Heart left ventricle (tissue), 16 donors: ENCODE results near the gene ZFAND3. TPM values are rescaled to one million over a fixed set of nuclear protein-coding genes. Genes with fewer than 3 reads are reported as not detected.

Experiments
- ATAC-seq, 4 donors: fragments of 200-7000 bp; cut with Tn5 transposase; one replicate each; pipeline ENCODE4 v1.9.1; 2020 to 2022; ENCODE audit warnings: moderate library complexity in 4 of 4, mild to moderate bottlenecking in 3 of 4, moderate number of reproducible peaks in 1 of 4
- DNase-seq, 5 donors: peaks; one replicate each; pipeline ENCODE4 v3.0.0-alpha.2; 2020
- H3K27ac ChIP-seq, 12 donors: fragments of 200-600 bp; sonication (generic) in 4 of 12; one replicate each; pipeline versions ENCODE4 v1.5.0 to v1.8.0; 2016 to 2022; ENCODE audit warnings: mild to moderate bottlenecking in 2 of 12
- H3K27me3 ChIP-seq, 9 donors: fragments of 200-600 bp; sonication (generic) in 2 of 9; one replicate each; pipeline versions ENCODE4 v1.5.1 to v1.8.0; 2016 to 2022; ENCODE audit warnings: mild to moderate bottlenecking in 3 of 9
- H3K36me3 ChIP-seq, 9 donors: fragments of 200-600 bp; sonication (generic) in 2 of 9; one replicate each; pipeline versions ENCODE4 v1.5.0 to v1.8.0; 2018 to 2022; ENCODE audit warnings: mild to moderate bottlenecking in 2 of 9
- H3K4me1 ChIP-seq, 12 donors: fragments of 200-600 bp; sonication (generic) in 4 of 12; one replicate each; pipeline versions ENCODE4 v1.5.0 to v1.8.0; 2016 to 2022; ENCODE audit warnings: mild to moderate bottlenecking in 3 of 12
- H3K4me3 ChIP-seq, 12 donors: fragments of 200-600 bp; sonication (generic) in 4 of 12; one replicate each; pipeline versions ENCODE4 v1.5.0 to v1.8.0; 2017 to 2022; ENCODE audit warnings: mild to moderate bottlenecking in 9 of 12, moderate library complexity in 4 of 12
- H3K9me3 ChIP-seq, 12 donors: fragments of 200-600 bp; sonication (generic) in 4 of 12; one replicate each; pipeline versions ENCODE4 v1.5.0 to v1.8.0; 2016 to 2022; ENCODE audit warnings: mild to moderate bottlenecking in 1 of 12
- POLR2A ChIP-seq, 2 donors: fragments of 450-650 bp; IDR thresholded peaks; one replicate each; pipeline ENCODE4 v1.6.1; 2017; ENCODE audit warnings: antibody characterized with exemption in 2 of 2, mild to moderate bottlenecking in 2 of 2, moderate library complexity in 2 of 2
- whole genome bisulfite sequencing, 4 donors: extraction: QIAGEN DNeasy Blood & Tissue Kit in 2 of 4; methylation state at CpG; one replicate each; pipeline versions ENCODE4 v1.1.5 to v1.1.7; 2013 to 2018; 5-methylcytosine and 5-hydroxymethylcytosine counted together
- intact Hi-C, 10 donors: fragments of 100-400 bp; cut with DNase I; formaldehyde crosslinking; loops; one replicate each; pipeline versions ENCODE4 v1.11.1 to v1.14.2; 2022
- long read RNA-seq, 3 donors: library from polyadenylated mRNA; unstranded; transcript quantifications; one replicate each; pipeline ENCODE4 v2.0.0, GENCODE V29; 2020 to 2021
- polyA plus RNA-seq, 2 donors: library from polyadenylated mRNA; stranded (reverse); fragments of 200-250 nt; gene quantifications; one replicate each; pipeline ENCODE4 v1.2.3, GENCODE V29; 2013
- total RNA-seq, 9 donors: library from RNA; depleted of rRNA in 2 of 9; stranded (reverse); fragments of >200 nt in 2 of 9; fragmentation: NEBNext Ultra II Directional in 3 of 9; extraction: Animal tissue kit (Norgen Biotek cat#: 25700) in 3 of 9; gene quantifications; one replicate each; pipeline versions ENCODE4 v1.1.0 to v1.2.4, GENCODE V29; 2016 to 2023
- TF ChIP-seq, protein P1 (sequence below), 12 donors: fragments of 200-600 bp; sonication (generic) in 4 of 12; IDR thresholded peaks; one replicate each; pipeline versions ENCODE4 v1.5.0 to v1.8.0; 2018 to 2022; ENCODE audit warnings: antibody characterized with exemption in 12 of 12, mild to moderate bottlenecking in 5 of 12
- donor health status: ischemic (EF 13 %, LVEDD 7.1; RV severe dilation, severe dysfunction).
- donor health status: healthy with polysubstance abuse.
- donor health status: DM: no; HTN: yes; CAD: no.
- donor health status: DM: no; HTN: no; CAD: no.
- donor health status: ischemic (EF 25% LVEDD 6.9; RV normal size, moderate dysfunction).
- donor health status: ischemic (EF 25% LVEDD 5.7; RV mildly dilated, moderate dysfunction).
- donor health status: healthy.
- donor health status: DM: yes; HTN: yes; CAD: no.
- donor health status: ischemic (EF 35%, LVEDD 5.7; RV mildly dilated, moderate dysfunction).
- donor health status: nonischemic (EF 11% LVEDD 7.7; RV severe dilation, severe dysfunction).
- donor health status: DM: yes; HTN: yes; CAD: no.
- donor health status: PGD.
- donor health status: ischemic (EF 29% LVEDD 5.4; RV normal size, mild dysfunction).
- donor health status: nonischemic (EF 23%, LVEDD 6.1; RV moderate dilation, normal function).

The ZFAND3 gene, protein sequence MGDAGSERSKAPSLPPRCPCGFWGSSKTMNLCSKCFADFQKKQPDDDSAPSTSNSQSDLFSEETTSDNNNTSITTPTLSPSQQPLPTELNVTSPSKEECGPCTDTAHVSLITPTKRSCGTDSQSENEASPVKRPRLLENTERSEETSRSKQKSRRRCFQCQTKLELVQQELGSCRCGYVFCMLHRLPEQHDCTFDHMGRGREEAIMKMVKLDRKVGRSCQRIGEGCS
- total RNA-seq (100 to 1,000 TPM in 5 of 9 donors, 10 to 100 TPM in 4; 36.0 to 114 (median 100) TPM), polyA plus RNA-seq (10 to 100 TPM; 29.1 to 83.2 TPM)
- long read RNA-seq, donor 1, transcript ZFAND3-201 (6 exons, 3,366 nt): major isoform, 17 of 48 reads
- long read RNA-seq, donor 1, transcript ZFAND3-203 (5 exons, 3,001 nt): minor isoform, 8 of 48 reads
- long read RNA-seq, donor 1, partial matches to known transcripts: 18 of 48 reads
- long read RNA-seq, donor 1, other reads (novel, unspliced or antisense): 5 of 48 reads
- long read RNA-seq, donor 2, transcript ZFAND3-201 (6 exons, 3,366 nt): major isoform, 12 of 36 reads
- long read RNA-seq, donor 2, partial matches to known transcripts: 22 of 36 reads
- long read RNA-seq, donor 2, other reads (novel, unspliced or antisense): 1 of 36 reads
- long read RNA-seq, donor 3, transcript ZFAND3-201 (6 exons, 3,366 nt): major isoform, 20 of 36 reads
- long read RNA-seq, donor 3, transcript ZFAND3-203 (5 exons, 3,001 nt): minor isoform, 5 of 36 reads
- long read RNA-seq, donor 3, partial matches to known transcripts: 2 of 36 reads
- long read RNA-seq, donor 3, other reads (novel, unspliced or antisense): 9 of 36 reads

DNA sequence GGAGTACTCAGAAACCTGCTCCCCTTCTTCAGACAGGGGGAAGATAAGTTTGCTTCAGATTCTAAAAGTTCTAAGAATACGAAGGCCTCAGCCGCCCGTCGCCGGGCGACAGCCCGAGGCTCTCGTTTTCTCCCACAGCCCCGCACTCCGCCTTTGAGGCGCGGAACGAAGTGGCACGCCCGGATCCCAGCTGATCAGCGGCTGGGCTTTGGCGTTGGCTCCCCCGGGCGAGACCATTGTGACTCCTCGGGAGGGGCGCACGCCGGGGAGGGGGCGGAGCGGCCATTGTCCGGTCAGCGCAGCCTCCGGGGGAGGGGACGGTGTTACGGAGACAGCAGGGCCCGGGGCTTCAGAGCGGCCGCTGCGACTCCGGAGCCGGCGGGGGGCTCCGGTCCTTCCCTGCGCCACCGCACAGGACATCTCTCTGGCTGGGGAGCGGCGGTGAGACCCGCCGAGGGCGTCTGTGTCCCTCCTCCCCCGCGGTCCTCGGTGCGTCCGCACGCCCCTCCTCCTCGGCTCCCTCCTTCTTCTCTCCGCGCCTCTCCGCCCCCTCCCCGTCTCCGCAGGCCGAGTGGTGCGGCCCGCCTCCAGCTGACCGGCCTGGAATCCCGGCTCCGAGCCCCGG lies at the start of gene ZFAND3:
Gene ZFAND3, plus strand, starts transcription at position 551 of the 625 bp plus-strand sequence. CDS start 219 bp downstream, outside the sequence.
- Histone ChIP-seq H3K9me3 (no peaks in the 10 kb centered on the region), H3K36me3 (no peaks in the 10 kb centered on the region), H3K27me3 (no peaks in the 10 kb centered on the region), H3K4me1 (peaks cover 7 to 50% (median 38%) of the 10 kb centered on the region in 12 donors), H3K4me3 (peak within 1 kb of the TSS; percentile 59 to 96 (median 86)), H3K27ac (peak within 1 kb of the TSS; percentile 84 to 100 (median 98))
- TF ChIP-seq POLR2A (IDR thresholded peaks at IDR 0.05): peak in 1 of 2 donors; percentile 30
- TF ChIP-seq, protein P1, sequence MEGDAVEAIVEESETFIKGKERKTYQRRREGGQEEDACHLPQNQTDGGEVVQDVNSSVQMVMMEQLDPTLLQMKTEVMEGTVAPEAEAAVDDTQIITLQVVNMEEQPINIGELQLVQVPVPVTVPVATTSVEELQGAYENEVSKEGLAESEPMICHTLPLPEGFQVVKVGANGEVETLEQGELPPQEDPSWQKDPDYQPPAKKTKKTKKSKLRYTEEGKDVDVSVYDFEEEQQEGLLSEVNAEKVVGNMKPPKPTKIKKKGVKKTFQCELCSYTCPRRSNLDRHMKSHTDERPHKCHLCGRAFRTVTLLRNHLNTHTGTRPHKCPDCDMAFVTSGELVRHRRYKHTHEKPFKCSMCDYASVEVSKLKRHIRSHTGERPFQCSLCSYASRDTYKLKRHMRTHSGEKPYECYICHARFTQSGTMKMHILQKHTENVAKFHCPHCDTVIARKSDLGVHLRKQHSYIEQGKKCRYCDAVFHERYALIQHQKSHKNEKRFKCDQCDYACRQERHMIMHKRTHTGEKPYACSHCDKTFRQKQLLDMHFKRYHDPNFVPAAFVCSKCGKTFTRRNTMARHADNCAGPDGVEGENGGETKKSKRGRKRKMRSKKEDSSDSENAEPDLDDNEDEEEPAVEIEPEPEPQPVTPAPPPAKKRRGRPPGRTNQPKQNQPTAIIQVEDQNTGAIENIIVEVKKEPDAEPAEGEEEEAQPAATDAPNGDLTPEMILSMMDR (IDR thresholded peaks at IDR 0.05): no peak
- ATAC-seq: peak; percentile 95 to 97 (median 96)
- peak; percentile 98 for DNase-seq
- intact Hi-C loops: no loop called here
- WGBS, 4 donors: 0 to 1% (median 0%) methylated on average over 9 to 64 of the region's 64 CpGs

DNA sequence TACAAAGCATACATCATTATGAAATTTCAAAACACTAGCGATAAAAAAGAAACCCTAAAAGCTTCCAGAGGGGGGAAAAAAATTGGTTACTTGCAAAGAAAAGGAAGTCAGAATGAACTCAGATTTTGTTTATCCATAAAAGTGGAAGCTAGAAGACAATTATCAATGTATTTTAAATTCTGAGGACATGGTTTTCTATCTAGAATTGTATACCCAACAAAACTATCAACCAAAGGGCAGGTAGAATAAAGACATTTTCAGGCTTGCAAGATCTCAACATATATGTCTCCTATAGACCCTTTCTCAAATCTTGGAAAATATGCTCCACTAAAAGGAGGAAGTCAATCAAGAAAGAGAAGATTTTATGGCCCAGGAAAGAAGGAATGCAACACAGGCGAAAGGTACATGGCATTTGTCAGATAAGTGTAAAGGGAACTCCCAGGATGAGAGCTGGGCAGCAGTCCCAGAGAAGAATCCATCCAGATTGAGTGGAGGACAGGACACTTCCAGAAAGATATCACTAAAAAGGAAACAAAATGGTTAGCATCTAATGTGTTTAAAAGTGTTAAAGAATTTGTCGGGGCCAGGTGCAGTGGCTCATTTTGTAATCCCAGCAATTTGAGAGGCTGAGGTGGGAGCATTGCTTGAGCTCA lies 45.4 kb upstream of the ZFAND3 start:
- 78 to 85% (median 82%) methylated on average over 3 of the region's 3 CpGs for WGBS, 4 donors

DNA sequence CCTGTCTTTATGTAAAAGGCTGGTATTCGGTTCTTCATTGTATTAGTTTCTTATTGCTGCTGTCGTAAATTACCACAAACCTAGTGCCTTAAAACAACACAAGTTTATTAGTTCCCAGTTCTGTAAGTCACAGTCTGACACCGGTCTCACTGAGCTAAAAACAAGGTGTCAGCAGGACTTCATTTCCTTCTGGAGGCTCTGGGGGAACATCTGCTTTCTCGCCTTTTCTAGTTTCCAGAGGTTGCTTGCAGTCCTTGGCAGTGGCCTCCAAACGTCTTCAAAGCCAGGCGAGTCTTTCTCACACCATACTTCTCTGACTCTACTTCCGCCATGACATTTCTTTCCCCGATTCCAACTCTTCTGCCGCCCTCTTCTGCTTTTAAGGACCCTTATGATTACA lies 43.0 kb upstream of the ZFAND3 start:
- Histone ChIP-seq H3K9me3 (peaks cover 0 to 6% (median 0%) of the 10 kb centered on the region in 12 donors), H3K4me1 (no peaks in the 10 kb centered on the region), H3K4me3 (no peak overlapping the region), H3K36me3 (no peaks in the 10 kb centered on the region), H3K27me3 (no peaks in the 10 kb centered on the region), H3K27ac (no peak overlapping the region)
- ATAC-seq (no peak), DNase-seq (no peak)
- TF ChIP-seq POLR2A (IDR thresholded peaks at IDR 0.05): no peak
- TF ChIP-seq, protein P1 (IDR thresholded peaks at IDR 0.05): no peak
- 66 to 80% (median 75%) methylated on average over 9 of the region's 9 CpGs for WGBS, 4 donors
- intact Hi-C loops: no loop called here

More for the DNA sequence above, 45.4 kb upstream of the ZFAND3 start:
- TF ChIP-seq POLR2A (IDR thresholded peaks at IDR 0.05): no peak
- TF ChIP-seq, protein P1 (IDR thresholded peaks at IDR 0.05): no peak
- Histone ChIP-seq H3K9me3 (peaks cover 0 to 6% (median 0%) of the 10 kb centered on the region in 12 donors), H3K27ac (no peak overlapping the region), H3K36me3 (no peaks in the 10 kb centered on the region), H3K27me3 (no peaks in the 10 kb centered on the region), H3K4me3 (no peak overlapping the region), H3K4me1 (no peaks in the 10 kb centered on the region)
- ATAC-seq: no peak
- no peak for DNase-seq
- intact Hi-C loops: no loop called here
